PC-9 (cell line): ENCODE results near the gene PLEKHM2.

Experiments used
- EZH2 ChIP-seq: fragments of 200-600 bp; sonication (generic); IDR thresholded peaks from 2 replicates; pipeline ENCODE4 v1.8.0; 2017; ENCODE audit warnings: antibody characterized with exemption, low read depth
- TF ChIP-seq, protein P1 (sequence below): fragments of 200-600 bp; sonication (generic); conservative IDR thresholded peaks from 2 replicates; pipeline ENCODE4 v1.6.1; 2017; ENCODE audit warnings: mixed run types, antibody characterized with exemption, mild to moderate bottlenecking, moderate library complexity

GRCh38 chr1:15640667-15641066, 43.5 kb upstream of the PLEKHM2 start:
- TF ChIP-seq, protein P1, sequence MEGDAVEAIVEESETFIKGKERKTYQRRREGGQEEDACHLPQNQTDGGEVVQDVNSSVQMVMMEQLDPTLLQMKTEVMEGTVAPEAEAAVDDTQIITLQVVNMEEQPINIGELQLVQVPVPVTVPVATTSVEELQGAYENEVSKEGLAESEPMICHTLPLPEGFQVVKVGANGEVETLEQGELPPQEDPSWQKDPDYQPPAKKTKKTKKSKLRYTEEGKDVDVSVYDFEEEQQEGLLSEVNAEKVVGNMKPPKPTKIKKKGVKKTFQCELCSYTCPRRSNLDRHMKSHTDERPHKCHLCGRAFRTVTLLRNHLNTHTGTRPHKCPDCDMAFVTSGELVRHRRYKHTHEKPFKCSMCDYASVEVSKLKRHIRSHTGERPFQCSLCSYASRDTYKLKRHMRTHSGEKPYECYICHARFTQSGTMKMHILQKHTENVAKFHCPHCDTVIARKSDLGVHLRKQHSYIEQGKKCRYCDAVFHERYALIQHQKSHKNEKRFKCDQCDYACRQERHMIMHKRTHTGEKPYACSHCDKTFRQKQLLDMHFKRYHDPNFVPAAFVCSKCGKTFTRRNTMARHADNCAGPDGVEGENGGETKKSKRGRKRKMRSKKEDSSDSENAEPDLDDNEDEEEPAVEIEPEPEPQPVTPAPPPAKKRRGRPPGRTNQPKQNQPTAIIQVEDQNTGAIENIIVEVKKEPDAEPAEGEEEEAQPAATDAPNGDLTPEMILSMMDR = no peak
- TF ChIP-seq EZH2 = no peak
